Mesendoderm (in vitro differentiated cells): ENCODE data around the gene AIFM3.
"Not testable (repeated sequence)": the region's sequence is repeated elsewhere in the genome, so short reads cannot be mapped to it uniquely, and the experiment has no call there.

ENCODE experiments used
- DNase-seq: peaks from one replicate; pipeline ENCODE4 v3.0.0; 2013
- H2AK5ac ChIP-seq: 2 replicates; pipeline ENCODE4 v1.6.1; 2013; ENCODE audit warnings: low read length, inconsistent platforms
- H2BK120ac ChIP-seq: 2 replicates; pipeline ENCODE4 v1.6.1; 2013; ENCODE audit warnings: low read depth, mild to moderate bottlenecking, low read length, moderate library complexity, mixed read lengths
- H2BK15ac ChIP-seq: replicated peaks from 2 replicates; pipeline ENCODE4 v1.6.1; 2013; ENCODE audit warnings: low read depth, mild to moderate bottlenecking, moderate library complexity
- H2BK5ac ChIP-seq: 2 replicates; pipeline ENCODE4 v1.6.1; 2013; ENCODE audit warnings: low read length, inconsistent platforms
- H3K18ac ChIP-seq: 2 replicates; pipeline ENCODE4 v1.6.1; 2013; ENCODE audit warnings: mild to moderate bottlenecking, low read length, mixed read lengths
- H3K23ac ChIP-seq: one replicate; pipeline ENCODE4 v1.6.1; 2013; ENCODE audit warnings: low read length
- H3K27ac ChIP-seq: 2 replicates; pipeline ENCODE4 v1.5.1; 2013; ENCODE audit warnings: low read depth, mild to moderate bottlenecking, inconsistent platforms, low read length, moderate library complexity
- H3K27me3 ChIP-seq: 2 replicates; pipeline ENCODE4 v1.6.1; 2013; ENCODE audit warnings: low read length, control low read depth, mild to moderate bottlenecking, inconsistent platforms; ENCODE audit not compliant: insufficient read depth, poor library complexity
- H3K36me3 ChIP-seq: 2 replicates; pipeline ENCODE4 v1.6.1; 2013; ENCODE audit warnings: low read length, inconsistent platforms; ENCODE audit not compliant: control insufficient read depth, insufficient read depth
- H3K4ac ChIP-seq: one replicate; pipeline ENCODE4 v1.6.1; 2013; ENCODE audit warnings: low read depth, mild to moderate bottlenecking, low read length, moderate library complexity
- H3K4me1 ChIP-seq: 2 replicates; pipeline ENCODE4 v1.6.1; 2013; ENCODE audit warnings: low read depth, low read length, inconsistent platforms; ENCODE audit not compliant: control insufficient read depth
- H3K4me2 ChIP-seq: 2 replicates; pipeline ENCODE4 v1.6.1; 2013; ENCODE audit warnings: low read length
- H3K4me3 ChIP-seq: 2 replicates; pipeline ENCODE4 v1.5.1; 2013; ENCODE audit warnings: mild to moderate bottlenecking, low read length
- H3K56ac ChIP-seq: one replicate; pipeline ENCODE4 v1.6.1; 2013; ENCODE audit warnings: low read length
- H3K79me1 ChIP-seq: 2 replicates; pipeline ENCODE4 v1.6.1; 2013; ENCODE audit warnings: low read length, inconsistent platforms
- H3K79me2 ChIP-seq: 2 replicates; pipeline ENCODE4 v1.6.1; 2013; ENCODE audit warnings: mild to moderate bottlenecking, low read length; ENCODE audit not compliant: control insufficient read depth, insufficient read depth
- H3K9ac ChIP-seq: 2 replicates; pipeline ENCODE4 v1.6.1; 2013; ENCODE audit warnings: low read length, inconsistent platforms
- H4K5ac ChIP-seq: one replicate; pipeline ENCODE4 v1.6.1; 2013; ENCODE audit warnings: low read length
- H4K8ac ChIP-seq: one replicate; pipeline ENCODE4 v1.6.1; 2013; ENCODE audit warnings: low read depth, mild to moderate bottlenecking, control low read depth, low read length, moderate library complexity
- WGBS: extraction: QIAGEN DNeasy Blood & Tissue Kit; methylation state at CpG from one replicate; pipeline ENCODE4 v1.1.7; 2013; ENCODE audit warnings: low lambda C conversion rate, missing lambda C conversion rate; ENCODE audit not compliant: insufficient coverage; ENCODE audit errors: extremely low coverage; 5-methylcytosine and 5-hydroxymethylcytosine counted together

The AIFM3 gene

DNA sequence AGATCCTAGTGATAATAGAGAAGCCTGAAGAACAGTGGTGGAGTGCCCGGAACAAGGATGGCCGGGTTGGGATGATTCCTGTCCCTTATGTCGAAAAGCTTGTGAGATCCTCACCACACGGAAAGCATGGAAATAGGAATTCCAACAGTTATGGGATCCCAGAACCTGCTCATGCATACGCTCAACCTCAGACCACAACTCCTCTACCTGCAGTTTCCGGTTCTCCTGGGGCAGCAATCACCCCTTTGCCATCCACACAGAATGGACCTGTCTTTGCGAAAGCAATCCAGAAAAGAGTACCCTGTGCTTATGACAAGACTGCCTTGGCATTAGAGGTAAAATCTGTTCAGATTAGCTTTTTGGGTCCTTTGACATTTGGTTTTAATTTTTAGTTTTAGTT lies 33.1 kb upstream of the AIFM3 start:
- Histone ChIP-seq H3K27me3 (no peaks in the 10 kb centered on the region), H4K8ac (no peak overlapping the region), H3K18ac (no peak overlapping the region), H3K36me3 (peaks cover 7% of the 10 kb centered on the region), H2BK15ac (no peak overlapping the region), H3K27ac (no peak overlapping the region), H3K79me1 (peaks cover 10% of the 10 kb centered on the region), H3K4me1 (peaks cover 2% of the 10 kb centered on the region), H3K79me2 (peaks cover 84% of the 10 kb centered on the region), H3K4me2 (no peak overlapping the region), H3K23ac (no peak overlapping the region), H3K56ac (no peak overlapping the region), H2AK5ac (no peak overlapping the region), H4K5ac (no peak overlapping the region), H2BK120ac (no peak overlapping the region), H2BK5ac (no peak overlapping the region), H3K9ac (no peak overlapping the region), H3K4ac (no peak overlapping the region), H3K4me3 (no peak overlapping the region)
- no peak for DNase-seq
- no CpG with 5 or more reads among the region's 7 CpGs for WGBS

- H3K4me1 ChIP-seq, H3K27ac ChIP-seq, DNase-seq, H4K8ac ChIP-seq, H3K27me3 ChIP-seq, H2BK5ac ChIP-seq, H3K56ac ChIP-seq, H3K4me3 ChIP-seq, H3K4ac ChIP-seq, H2BK15ac ChIP-seq, H3K23ac ChIP-seq, H3K18ac ChIP-seq, H3K4me2 ChIP-seq, H3K9ac ChIP-seq, H4K5ac ChIP-seq, H2AK5ac ChIP-seq, H2BK120ac ChIP-seq, H3K36me3 ChIP-seq: not testable (repeated sequence)
- WGBS, result no CpG with 5 or more reads among the region's 9 CpGs
- H3K79me1 ChIP-seq, result peaks cover 10% of the 10 kb centered on the region
- peaks cover 83% of the 10 kb centered on the region for H3K79me2 ChIP-seq
Measured at GRCh38 chr22:20935049-20935448, 32.0 kb upstream of the AIFM3 start.

GRCh38 chr22:20935780-20936539 lies 31.1 kb upstream of the AIFM3 start:
- not testable (repeated sequence) for H3K56ac ChIP-seq, H2BK15ac ChIP-seq, H4K8ac ChIP-seq, H2BK120ac ChIP-seq, H2BK5ac ChIP-seq, H3K4me3 ChIP-seq, H3K4me2 ChIP-seq, H3K4ac ChIP-seq, H4K5ac ChIP-seq, H3K18ac ChIP-seq, DNase-seq, H3K4me1 ChIP-seq, H3K27me3 ChIP-seq, H3K9ac ChIP-seq, H2AK5ac ChIP-seq, H3K36me3 ChIP-seq, H3K23ac ChIP-seq, H3K27ac ChIP-seq
- no CpG with 5 or more reads among the region's 11 CpGs for WGBS
- peaks cover 84% of the 10 kb centered on the region for H3K79me2 ChIP-seq
- peaks cover 12% of the 10 kb centered on the region for H3K79me1 ChIP-seq

GRCh38 chr22:20937031-20937793 lies 29.8 kb upstream of the AIFM3 start:
- Histone ChIP-seq H3K4me3 (no peak overlapping the region), H3K27ac (no peak overlapping the region), H2BK15ac (no peak overlapping the region), H3K79me1 (peaks cover 12% of the 10 kb centered on the region), H3K4ac (no peak overlapping the region), H4K5ac (no peak overlapping the region), H3K18ac (no peak overlapping the region), H3K36me3 (peaks cover 7% of the 10 kb centered on the region), H2AK5ac (no peak overlapping the region), H3K79me2 (peaks cover 85% of the 10 kb centered on the region), H3K4me1 (peaks cover 2% of the 10 kb centered on the region), H3K4me2 (no peak overlapping the region), H4K8ac (no peak overlapping the region), H3K23ac (no peak overlapping the region), H3K9ac (no peak overlapping the region), H2BK5ac (no peak overlapping the region), H3K27me3 (no peaks in the 10 kb centered on the region), H2BK120ac (no peak overlapping the region), H3K56ac (no peak overlapping the region)
- no peak for DNase-seq
- no CpG with 5 or more reads among the region's 12 CpGs for WGBS

DNA sequence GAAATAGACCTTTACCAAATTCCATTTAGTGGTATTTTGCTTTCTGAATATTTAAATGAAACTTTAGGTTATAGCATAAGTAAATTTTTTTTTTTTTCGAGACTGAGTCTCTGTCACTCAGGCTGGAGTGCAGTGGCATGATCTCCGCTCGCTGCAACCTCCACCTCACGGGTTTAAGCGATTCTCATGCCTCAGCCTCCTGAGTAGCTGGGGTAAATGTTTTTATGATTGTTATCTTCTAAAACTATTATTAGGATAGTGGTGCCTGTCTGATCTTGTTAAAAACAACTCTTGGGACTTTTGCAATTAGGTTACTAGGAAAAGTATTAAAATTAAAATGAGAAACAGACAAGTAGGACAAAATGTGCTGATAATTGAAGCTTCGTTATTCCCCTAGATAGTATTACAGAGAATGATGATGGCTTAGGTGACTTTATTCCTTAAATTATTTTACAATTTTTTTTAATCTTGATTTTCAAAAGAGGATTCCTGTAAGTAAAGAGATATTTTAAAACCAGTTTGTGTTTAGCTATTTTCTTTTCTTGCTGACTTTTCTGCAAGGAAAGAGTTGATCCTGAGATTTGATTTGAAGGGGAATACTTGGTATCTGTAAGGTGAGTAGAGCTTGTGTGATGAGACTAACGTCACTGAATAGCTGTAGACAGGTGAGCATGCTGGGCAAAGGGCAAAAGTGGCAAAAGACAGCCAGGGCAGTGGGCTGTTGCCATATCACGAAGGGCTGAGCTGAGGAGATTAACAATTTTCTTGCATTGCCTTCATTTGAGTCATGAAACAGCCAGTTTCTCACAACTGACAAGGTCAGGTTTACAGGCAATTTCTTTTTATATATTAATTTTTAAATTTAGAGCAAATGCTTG lies 29.0 kb upstream of the AIFM3 start:
- Histone ChIP-seq H3K79me2 (peaks cover 85% of the 10 kb centered on the region), H3K56ac (no peak overlapping the region), H3K4me2 (no peak overlapping the region), H3K27me3 (no peaks in the 10 kb centered on the region), H3K9ac (no peak overlapping the region), H3K4me3 (no peak overlapping the region), H3K23ac (no peak overlapping the region), H2AK5ac (no peak overlapping the region), H3K4ac (no peak overlapping the region), H4K8ac (no peak overlapping the region), H3K4me1 (peaks cover 2% of the 10 kb centered on the region), H2BK5ac (no peak overlapping the region), H3K18ac (no peak overlapping the region), H2BK15ac (no peak overlapping the region), H3K79me1 (peaks cover 12% of the 10 kb centered on the region), H3K36me3 (peaks cover 7% of the 10 kb centered on the region), H2BK120ac (no peak overlapping the region), H3K27ac (no peak overlapping the region), H4K5ac (no peak overlapping the region)
- DNase-seq, result no peak
- WGBS, result no CpG with 5 or more reads among the region's 8 CpGs
